Gastrocnemius medialis (tissue), 4 donors: ENCODE data around the gene CALU.

Experiments
- CTCF ChIP-seq, 5 experiments: fragments of 450-650 bp in 3 of 5; fragments of 200-600 bp in 2 of 5; sonication (generic) in 2 of 5; IDR thresholded peaks in 4 of 5; conservative IDR thresholded peaks in 1 of 5; 1 replicate in 4 of 5; 2 replicates in 1 of 5; pipeline ENCODE4 v1.5.1; 2016 to 2019; ENCODE audit warnings: antibody characterized with exemption in 5 of 5, mild to moderate bottlenecking in 3 of 5, moderate library complexity in 3 of 5
- POLR2A ChIP-seq, 2 donors: fragments of 450-650 bp; IDR thresholded peaks; one replicate each; pipeline ENCODE4 v1.6.1; 2017; ENCODE audit warnings: antibody characterized with exemption in 2 of 2, mild to moderate bottlenecking in 2 of 2, moderate library complexity in 2 of 2

DNA sequence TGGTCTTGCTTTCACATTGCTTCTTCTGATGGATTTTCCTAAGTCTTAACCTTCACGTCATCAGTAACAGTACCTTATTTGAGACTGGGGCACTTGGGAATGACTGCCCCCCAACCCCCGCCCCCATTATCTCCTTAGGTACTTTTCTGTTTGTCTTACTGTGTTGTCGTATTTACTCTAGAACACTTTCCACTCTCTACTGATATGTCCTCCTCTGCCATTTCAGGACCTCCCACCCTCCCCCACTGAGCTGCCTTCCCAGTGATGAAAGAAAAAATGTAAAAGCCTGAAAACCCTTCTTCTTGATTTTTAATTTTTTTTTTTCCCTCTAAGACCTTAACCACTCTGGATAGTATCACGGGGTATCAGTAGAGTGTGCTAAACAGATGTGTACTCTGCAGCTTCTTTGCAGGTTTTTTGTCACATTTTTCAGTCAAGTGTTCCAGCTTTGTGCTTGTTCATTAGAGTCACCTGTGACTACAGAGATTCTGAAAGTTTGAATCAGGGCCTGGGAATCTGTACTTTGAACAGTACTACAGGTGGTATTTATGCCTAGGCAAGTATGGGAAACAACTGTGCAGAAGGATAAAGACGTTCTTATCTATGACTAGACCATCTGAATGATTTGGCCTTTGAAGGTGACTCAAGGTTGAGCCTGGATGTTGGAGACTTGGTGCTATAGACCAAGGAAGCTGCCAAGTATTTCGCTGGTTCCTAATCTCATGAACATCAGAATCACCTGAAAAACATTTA is 8.3 kb downstream of the CALU start:
- TF ChIP-seq CTCF (IDR thresholded peaks at IDR 0.05 in 4 of 5, conservative IDR thresholded peaks at IDR 0.05 in 1 of 5): no peak
- no peak for TF ChIP-seq POLR2A (IDR thresholded peaks at IDR 0.05)
